Neural progenitor cell (in vitro differentiated cells): Measurements from ENCODE around the gene SMAD6. TPM values are rescaled to one million over a fixed set of nuclear protein-coding genes. Genes with fewer than 3 reads are reported as not detected.

Experiments used
- DNase-seq: peaks from one replicate; pipeline ENCODE4 v3.0.0-alpha.2; 2016; ENCODE audit warnings: low spot score
- H2AFZ ChIP-seq: fragments of 200-600 bp; sonication (generic); replicated peaks from 2 replicates; pipeline ENCODE4 v1.6.1; 2016; ENCODE audit warnings: antibody characterized with exemption
- H3F3A ChIP-seq: fragments of 200-600 bp; sonication (generic); 2 replicates; pipeline ENCODE4 v1.6.1; 2016; ENCODE audit warnings: antibody characterized with exemption, low read depth
- H3K27ac ChIP-seq: fragments of 200-600 bp; sonication (generic); 2 replicates; pipeline ENCODE4 v1.5.1; 2016; ENCODE audit warnings: mild to moderate bottlenecking
- H3K27me3 ChIP-seq: fragments of 200-600 bp; sonication (generic); 2 replicates; pipeline ENCODE4 v1.6.1; 2016; ENCODE audit warnings: mild to moderate bottlenecking, moderate library complexity
- H3K36me3 ChIP-seq: fragments of 200-600 bp; sonication (generic); 2 replicates; pipeline ENCODE4 v1.5.1; 2016
- H3K4me1 ChIP-seq: fragments of 200-600 bp; sonication (generic); 2 replicates; pipeline ENCODE4 v1.6.1; 2016; ENCODE audit warnings: mixed run types
- H3K4me2 ChIP-seq: fragments of 200-600 bp; sonication (generic); 2 replicates; pipeline ENCODE4 v1.6.1; 2016
- H3K4me3 ChIP-seq: fragments of 200-600 bp; sonication (generic); 2 replicates; pipeline ENCODE4 v1.5.1; 2016
- H3K79me2 ChIP-seq: fragments of 200-600 bp; sonication (generic); 2 replicates; pipeline ENCODE4 v1.6.1; 2016; ENCODE audit warnings: low read depth
- H3K9ac ChIP-seq: fragments of 200-600 bp; sonication (generic); 2 replicates; pipeline ENCODE4 v1.6.1; 2016
- H3K9me3 ChIP-seq: fragments of 200-600 bp; sonication (generic); 2 replicates; pipeline ENCODE4 v1.5.1; 2016; ENCODE audit warnings: low read depth
- H4K20me1 ChIP-seq: fragments of 200-600 bp; sonication (generic); 2 replicates; pipeline ENCODE4 v1.6.1; 2016; ENCODE audit warnings: low read depth
- H3K27ac Mint-ChIP-seq: 3 replicates; pipeline ENCODE4 v1.8.0; 2021; ENCODE audit warnings: mixed read lengths
- H3K27me3 Mint-ChIP-seq: 2 replicates; pipeline ENCODE4 v1.8.0; 2022; ENCODE audit warnings: low read depth, mild to moderate bottlenecking, inconsistent platforms, moderate library complexity, mixed read lengths; ENCODE audit not compliant: insufficient read depth
- H3K36me3 Mint-ChIP-seq: 3 replicates; pipeline ENCODE4 v1.8.0; 2021; ENCODE audit warnings: mixed read lengths
- H3K4me1 Mint-ChIP-seq: 3 replicates; pipeline ENCODE4 v1.8.0; 2021; ENCODE audit warnings: mixed read lengths
- H3K4me3 Mint-ChIP-seq: 3 replicates; pipeline ENCODE4 v1.8.0; 2021; ENCODE audit warnings: mild to moderate bottlenecking, moderate library complexity, mixed read lengths
- H3K9me3 Mint-ChIP-seq: 3 replicates; pipeline ENCODE4 v1.8.0; 2020; ENCODE audit warnings: mixed read lengths
- EZH2 ChIP-seq: fragments of 200-600 bp; sonication (generic); IDR thresholded peaks from 2 replicates; pipeline ENCODE4 v1.6.1; 2017; ENCODE audit warnings: antibody characterized with exemption, mild to moderate bottlenecking, moderate library complexity
- EZH2phosphoT487 ChIP-seq: fragments of 200-600 bp; sonication (generic); IDR thresholded peaks from 2 replicates; pipeline ENCODE4 v1.6.1; 2017; ENCODE audit warnings: antibody characterized with exemption
- total RNA-seq: library from RNA; depleted of rRNA; stranded (reverse); fragments of >200 nt; gene quantifications from 2 replicates; pipeline ENCODE4 v1.2.3, GENCODE V29; 2015; ENCODE audit warnings: low replicate concordance
- TF ChIP-seq, protein P1 (sequence below): fragments of 200-600 bp; sonication (generic); IDR thresholded peaks from 2 replicates; pipeline ENCODE4 v1.5.1; 2017; ENCODE audit warnings: antibody characterized with exemption, mild to moderate bottlenecking

The SMAD6 gene
- total RNA-seq, 1 donor from 2014 or later = 3.4 TPM

DNA sequence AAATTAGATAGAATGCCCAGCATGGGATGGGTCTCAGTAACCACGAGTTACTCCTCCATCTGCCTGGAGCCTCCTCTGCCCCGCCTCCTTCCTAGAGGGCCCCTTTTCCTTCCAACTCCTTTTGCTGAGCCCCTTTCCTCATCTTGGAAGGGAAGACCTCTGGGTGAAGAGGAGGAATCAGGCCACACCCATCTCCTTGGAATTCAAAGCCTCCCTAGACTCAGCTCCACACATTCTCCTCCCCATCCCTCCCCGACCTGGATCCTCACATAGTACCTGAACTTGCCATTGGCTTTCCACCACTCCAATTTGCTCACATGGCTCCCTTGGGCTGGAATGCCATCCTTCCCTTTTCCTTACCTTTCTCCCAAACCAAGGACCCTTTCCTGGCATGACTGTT lies 128.8 kb downstream of the SMAD6 start:
- Mint-ChIP-seq H3K27me3 (peaks cover 4% of the 10 kb centered on the region), H3K4me1 (peaks cover 17% of the 10 kb centered on the region), H3K4me3 (no peak overlapping the region), H3K27ac (no peak overlapping the region), H3K36me3 (no peaks in the 10 kb centered on the region), H3K9me3 (no peaks in the 10 kb centered on the region)
- no peaks in the 10 kb centered on the region for H3K79me2 ChIP-seq
- H3K4me2 ChIP-seq = no peak overlapping the region
- no peak overlapping the region for H3K4me3 ChIP-seq
- H3K9me3 ChIP-seq = no peaks in the 10 kb centered on the region
- no peak overlapping the region for H3K9ac ChIP-seq
- no peaks in the 10 kb centered on the region for H3K36me3 ChIP-seq
- TF ChIP-seq EZH2 (no peak), EZH2phosphoT487 (no peak)
- TF ChIP-seq, protein P1, sequence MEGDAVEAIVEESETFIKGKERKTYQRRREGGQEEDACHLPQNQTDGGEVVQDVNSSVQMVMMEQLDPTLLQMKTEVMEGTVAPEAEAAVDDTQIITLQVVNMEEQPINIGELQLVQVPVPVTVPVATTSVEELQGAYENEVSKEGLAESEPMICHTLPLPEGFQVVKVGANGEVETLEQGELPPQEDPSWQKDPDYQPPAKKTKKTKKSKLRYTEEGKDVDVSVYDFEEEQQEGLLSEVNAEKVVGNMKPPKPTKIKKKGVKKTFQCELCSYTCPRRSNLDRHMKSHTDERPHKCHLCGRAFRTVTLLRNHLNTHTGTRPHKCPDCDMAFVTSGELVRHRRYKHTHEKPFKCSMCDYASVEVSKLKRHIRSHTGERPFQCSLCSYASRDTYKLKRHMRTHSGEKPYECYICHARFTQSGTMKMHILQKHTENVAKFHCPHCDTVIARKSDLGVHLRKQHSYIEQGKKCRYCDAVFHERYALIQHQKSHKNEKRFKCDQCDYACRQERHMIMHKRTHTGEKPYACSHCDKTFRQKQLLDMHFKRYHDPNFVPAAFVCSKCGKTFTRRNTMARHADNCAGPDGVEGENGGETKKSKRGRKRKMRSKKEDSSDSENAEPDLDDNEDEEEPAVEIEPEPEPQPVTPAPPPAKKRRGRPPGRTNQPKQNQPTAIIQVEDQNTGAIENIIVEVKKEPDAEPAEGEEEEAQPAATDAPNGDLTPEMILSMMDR = no peak
- H3K27ac ChIP-seq = no peak overlapping the region
- peaks cover 35% of the 10 kb centered on the region for H3F3A ChIP-seq
- no peak overlapping the region for H2AFZ ChIP-seq
- no peak for DNase-seq
- H3K27me3 ChIP-seq = no peaks in the 10 kb centered on the region
- H4K20me1 ChIP-seq = no peaks in the 10 kb centered on the region
- H3K4me1 ChIP-seq = peaks cover 24% of the 10 kb centered on the region

DNA sequence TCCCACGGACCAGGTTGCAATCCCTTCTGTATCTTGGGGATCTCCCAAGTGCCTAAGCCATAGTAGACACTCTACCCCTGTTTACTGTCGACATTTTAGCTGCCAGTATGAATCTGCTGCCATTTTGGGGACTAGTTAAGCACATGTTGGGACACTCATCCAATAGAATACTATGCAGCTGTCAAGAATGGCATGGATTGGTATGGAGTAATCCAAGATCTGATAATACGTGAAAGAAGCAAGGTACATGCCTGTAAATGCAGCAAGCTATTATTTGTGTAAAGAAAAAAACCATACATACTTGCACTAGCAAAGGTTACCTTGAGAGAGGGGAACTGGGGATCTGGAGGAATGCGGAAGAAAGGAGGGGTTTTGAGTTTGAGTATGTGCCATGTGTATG lies 129.3 kb downstream of the SMAD6 start:
- Histone ChIP-seq H3K79me2 (no peaks in the 10 kb centered on the region), H4K20me1 (no peaks in the 10 kb centered on the region), H3K36me3 (no peaks in the 10 kb centered on the region), H3K4me3 (no peak overlapping the region), H3K4me1 (peaks cover 19% of the 10 kb centered on the region), H3K9me3 (no peaks in the 10 kb centered on the region), H3K27ac (no peak overlapping the region), H3K4me2 (no peak overlapping the region), H2AFZ (no peak overlapping the region), H3K9ac (no peak overlapping the region), H3F3A (peaks cover 35% of the 10 kb centered on the region), H3K27me3 (no peaks in the 10 kb centered on the region)
- Mint-ChIP-seq H3K9me3 (no peaks in the 10 kb centered on the region), H3K27ac (no peak overlapping the region), H3K4me1 (peaks cover 14% of the 10 kb centered on the region), H3K36me3 (no peaks in the 10 kb centered on the region), H3K4me3 (no peak overlapping the region), H3K27me3 (peaks cover 4% of the 10 kb centered on the region)
- no peak for DNase-seq
- no peak for TF ChIP-seq EZH2
- TF ChIP-seq, protein P1 = no peak

DNA sequence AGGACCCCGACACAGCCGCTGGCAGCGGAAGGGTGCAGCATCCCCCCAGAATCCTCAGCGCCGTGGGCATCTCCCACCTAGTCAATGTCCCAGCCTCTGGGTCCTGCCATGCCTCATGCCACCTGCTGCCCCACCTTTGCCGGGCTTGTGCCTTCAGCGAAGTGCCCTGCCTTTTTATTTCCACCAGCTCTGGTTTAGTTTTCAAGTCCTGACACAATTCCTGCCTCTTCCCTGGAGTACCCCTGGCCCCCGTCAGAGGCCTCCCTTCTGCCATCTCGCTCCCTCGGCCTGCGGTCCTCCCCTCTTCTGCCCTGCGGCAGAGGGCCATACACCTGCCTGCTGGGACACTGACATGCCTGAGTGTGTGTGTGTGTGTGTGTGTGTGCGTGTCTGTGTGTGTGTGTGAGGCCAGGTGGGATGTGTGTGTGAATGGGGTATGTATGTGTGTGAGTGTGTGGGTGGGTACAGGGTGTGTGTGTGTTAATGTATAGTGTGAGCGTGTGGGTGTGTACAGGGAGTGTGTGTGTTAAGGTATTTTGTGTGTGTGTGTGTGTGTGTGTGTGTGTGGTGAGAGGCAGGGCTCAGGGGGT lies 129.9 kb downstream of the SMAD6 start:
- Histone ChIP-seq H3K27me3 (no peaks in the 10 kb centered on the region), H3K9me3 (no peaks in the 10 kb centered on the region), H3K27ac (no peak overlapping the region), H3K36me3 (no peaks in the 10 kb centered on the region), H3K4me2 (no peak overlapping the region), H4K20me1 (no peaks in the 10 kb centered on the region), H3K4me3 (no peak overlapping the region), H3K79me2 (no peaks in the 10 kb centered on the region), H3F3A (peaks cover 35% of the 10 kb centered on the region), H3K4me1 (peaks cover 14% of the 10 kb centered on the region), H2AFZ (no peak overlapping the region), H3K9ac (no peak overlapping the region)
- Mint-ChIP-seq H3K4me3 (no peak overlapping the region), H3K27ac (no peak overlapping the region), H3K36me3 (no peaks in the 10 kb centered on the region), H3K9me3 (no peaks in the 10 kb centered on the region), H3K4me1 (peaks cover 9% of the 10 kb centered on the region), H3K27me3 (peaks cover 4% of the 10 kb centered on the region)
- no peak for DNase-seq
- no peak for TF ChIP-seq EZH2phosphoT487
- no peak for TF ChIP-seq EZH2
- TF ChIP-seq, protein P1 = no peak

Other genes with a start within 250 kb of the SMAD6 start
- 26.2 and 32.7 TPM in 2 replicates for gene SNAPC5, start 204.5 kb upstream of the SMAD6 start, total RNA-seq
- gene RPL4, start 197.4 kb upstream of the SMAD6 start, total RNA-seq = 7,725 and 7,728 TPM in 2 replicates
- 45.2 and 89.5 TPM in 2 replicates for gene ZWILCH, start 196.9 kb upstream of the SMAD6 start, total RNA-seq
- gene LCTL, start 136.2 kb upstream of the SMAD6 start, total RNA-seq = 17.2 and 19.2 TPM in 2 replicates